ENCODE data around the gene CUEDC1.

The CUEDC1 gene

GRCh38 chr17:57994436-57994835 is 39.2 kb upstream of the CUEDC1 start:
- Histone ChIP-seq H3K4me1 (ENCODE audit: control insufficient read depth, insufficient read depth, low read length) (peaks cover 13% of the 10 kb centered on the region), H3K36me3 (ENCODE audit: control insufficient read depth, insufficient read depth, low read length) (peaks cover 22% of the 10 kb centered on the region), H3K4me3 (ENCODE audit: low read depth, low read length) (no peak overlapping the region), H3K9me3 (ENCODE audit: control insufficient read depth, insufficient read depth, low read length) (no peaks in the 10 kb centered on the region), H3K27ac (ENCODE audit: low read depth, low read length) (peak overlapping the region; percentile 13), H3K27me3 (ENCODE audit: control insufficient read depth, insufficient read depth, low read length) (no peaks in the 10 kb centered on the region), H3K9ac (ENCODE audit: low read depth, low read length) (no peak overlapping the region)

- Histone ChIP-seq H3K9ac (ENCODE audit: low read depth, low read length) (no peak overlapping the region), H3K36me3 (ENCODE audit: control insufficient read depth, insufficient read depth, low read length) (peaks cover 15% of the 10 kb centered on the region), H3K4me1 (ENCODE audit: control insufficient read depth, insufficient read depth, low read length) (peaks cover 16% of the 10 kb centered on the region), H3K27me3 (ENCODE audit: control insufficient read depth, insufficient read depth, low read length) (no peaks in the 10 kb centered on the region), H3K27ac (ENCODE audit: low read depth, low read length) (peak overlapping the region; percentile 16), H3K4me3 (ENCODE audit: low read depth, low read length) (no peak overlapping the region), H3K9me3 (ENCODE audit: control insufficient read depth, insufficient read depth, low read length) (no peaks in the 10 kb centered on the region)
Measured at GRCh38 chr17:57993471-57994365, 38.5 kb upstream of the CUEDC1 start.

GRCh38 chr17:57991537-57991936 is 36.3 kb upstream of the CUEDC1 start:
- Histone ChIP-seq H3K27ac (ENCODE audit: low read depth, low read length) (no peak overlapping the region), H3K27me3 (ENCODE audit: control insufficient read depth, insufficient read depth, low read length) (no peaks in the 10 kb centered on the region), H3K4me3 (ENCODE audit: low read depth, low read length) (no peak overlapping the region), H3K9me3 (ENCODE audit: control insufficient read depth, insufficient read depth, low read length) (no peaks in the 10 kb centered on the region), H3K4me1 (ENCODE audit: control insufficient read depth, insufficient read depth, low read length) (peaks cover 18% of the 10 kb centered on the region), H3K36me3 (ENCODE audit: control insufficient read depth, insufficient read depth, low read length) (no peaks in the 10 kb centered on the region), H3K9ac (ENCODE audit: low read depth, low read length) (no peak overlapping the region)

- Histone ChIP-seq H3K27me3 (ENCODE audit: control insufficient read depth, insufficient read depth, low read length) (no peaks in the 10 kb centered on the region), H3K9ac (ENCODE audit: low read depth, low read length) (no peak overlapping the region), H3K4me3 (ENCODE audit: low read depth, low read length) (no peak overlapping the region), H3K27ac (ENCODE audit: low read depth, low read length) (peak overlapping the region; percentile 3), H3K4me1 (ENCODE audit: control insufficient read depth, insufficient read depth, low read length) (peaks cover 29% of the 10 kb centered on the region), H3K36me3 (ENCODE audit: control insufficient read depth, insufficient read depth, low read length) (peaks cover 2% of the 10 kb centered on the region), H3K9me3 (ENCODE audit: control insufficient read depth, insufficient read depth, low read length) (no peaks in the 10 kb centered on the region)
Measured at GRCh38 chr17:57990037-57990436, 34.8 kb upstream of the CUEDC1 start.

- H3K36me3 ChIP-seq (ENCODE audit: control insufficient read depth, insufficient read depth, low read length), result peaks cover 9% of the 10 kb centered on the region
- H3K4me1 ChIP-seq (ENCODE audit: control insufficient read depth, insufficient read depth, low read length), result peaks cover 31% of the 10 kb centered on the region
- H3K9ac ChIP-seq (ENCODE audit: low read depth, low read length), result peak overlapping the region; percentile 81
- H3K4me3 ChIP-seq (ENCODE audit: low read depth, low read length), result peak overlapping the region; percentile 87
- no peaks in the 10 kb centered on the region for H3K27me3 ChIP-seq (ENCODE audit: control insufficient read depth, insufficient read depth, low read length)
- H3K27ac ChIP-seq (ENCODE audit: low read depth, low read length), result peak overlapping the region; percentile 95
- H3K9me3 ChIP-seq (ENCODE audit: control insufficient read depth, insufficient read depth, low read length), result no peaks in the 10 kb centered on the region
Measured at GRCh38 chr17:57988301-57989250, 33.4 kb upstream of the CUEDC1 start.

- Histone ChIP-seq H3K36me3 (ENCODE audit: control insufficient read depth, insufficient read depth, low read length) (peaks cover 14% of the 10 kb centered on the region), H3K4me3 (ENCODE audit: low read depth, low read length) (peak within 1 kb of the TSS; percentile 87)
Measured at GRCh38 chr17:57987581-57988300, 32.5 kb upstream of the CUEDC1 start, which contains the start of gene VEZF1. VEZF1 (minus strand) TSS chr17:57988254; CDS start chr17:57988111, 143 bp downstream.

GRCh38 chr17:57986841-57987580 is 31.8 kb upstream of the CUEDC1 start:
- no peaks in the 10 kb centered on the region for H3K9me3 ChIP-seq (ENCODE audit: control insufficient read depth, insufficient read depth, low read length)
- no peaks in the 10 kb centered on the region for H3K27me3 ChIP-seq (ENCODE audit: control insufficient read depth, insufficient read depth, low read length)
- H3K4me3 ChIP-seq (ENCODE audit: low read depth, low read length), result peak overlapping the region; percentile 87
- H3K27ac ChIP-seq (ENCODE audit: low read depth, low read length), result peak overlapping the region; percentile 95
- peaks cover 34% of the 10 kb centered on the region for H3K4me1 ChIP-seq (ENCODE audit: control insufficient read depth, insufficient read depth, low read length)
- peak overlapping the region; percentile 76 for H3K9ac ChIP-seq (ENCODE audit: low read depth, low read length)
- H3K36me3 ChIP-seq (ENCODE audit: control insufficient read depth, insufficient read depth, low read length), result peaks cover 21% of the 10 kb centered on the region

More at GRCh38 chr17:57987581-57988300, 32.5 kb upstream of the CUEDC1 start, which contains the start of gene VEZF1:
- H3K27ac ChIP-seq (ENCODE audit: low read depth, low read length), result peak within 1 kb of the TSS; percentile 95
- H3K9me3 ChIP-seq (ENCODE audit: control insufficient read depth, insufficient read depth, low read length), result no peaks in the 10 kb centered on the region
- no peaks in the 10 kb centered on the region for H3K27me3 ChIP-seq (ENCODE audit: control insufficient read depth, insufficient read depth, low read length)
- peak within 1 kb of the TSS; percentile 81 for H3K9ac ChIP-seq (ENCODE audit: low read depth, low read length)
- peaks cover 34% of the 10 kb centered on the region for H3K4me1 ChIP-seq (ENCODE audit: control insufficient read depth, insufficient read depth, low read length)

- Histone ChIP-seq H3K9me3 (ENCODE audit: control insufficient read depth, insufficient read depth, low read length) (no peaks in the 10 kb centered on the region), H3K36me3 (ENCODE audit: control insufficient read depth, insufficient read depth, low read length) (peaks cover 35% of the 10 kb centered on the region), H3K4me3 (ENCODE audit: low read depth, low read length) (peak overlapping the region; percentile 7; the same call in 1 of the 2 replicates), H3K9ac (ENCODE audit: low read depth, low read length) (no peak overlapping the region), H3K27ac (ENCODE audit: low read depth, low read length) (no peak overlapping the region), H3K27me3 (ENCODE audit: control insufficient read depth, insufficient read depth, low read length) (no peaks in the 10 kb centered on the region), H3K4me1 (ENCODE audit: control insufficient read depth, insufficient read depth, low read length) (peaks cover 31% of the 10 kb centered on the region)
Measured at GRCh38 chr17:57985675-57985974, 30.4 kb upstream of the CUEDC1 start.

GRCh38 chr17:57984936-57985674 is 29.9 kb upstream of the CUEDC1 start:
- Histone ChIP-seq H3K9ac (ENCODE audit: low read depth, low read length) (no peak overlapping the region), H3K36me3 (ENCODE audit: control insufficient read depth, insufficient read depth, low read length) (peaks cover 40% of the 10 kb centered on the region), H3K4me3 (ENCODE audit: low read depth, low read length) (no peak overlapping the region), H3K27ac (ENCODE audit: low read depth, low read length) (no peak overlapping the region), H3K27me3 (ENCODE audit: control insufficient read depth, insufficient read depth, low read length) (no peaks in the 10 kb centered on the region), H3K9me3 (ENCODE audit: control insufficient read depth, insufficient read depth, low read length) (no peaks in the 10 kb centered on the region), H3K4me1 (ENCODE audit: control insufficient read depth, insufficient read depth, low read length) (peaks cover 31% of the 10 kb centered on the region)

Measured in HUES48 (cell line).